PFSK-1 (cell line): Measurements from ENCODE around the gene HSPA12B.

ENCODE experiments used
- FOXP2 ChIP-seq: optimal IDR thresholded peaks from 2 replicates; pipeline ENCODE3; 2011; ENCODE audit warnings: borderline replicate concordance, control low read depth, inconsistent platforms; ENCODE audit not compliant: insufficient read depth; ENCODE audit errors: extremely low read length, extremely low read depth
- POLR2AphosphoS5 ChIP-seq: IDR thresholded peaks from 2 replicates; pipeline ENCODE4 v1.6.1; 2012; ENCODE audit warnings: low read depth, mild to moderate bottlenecking, control low read depth, low read length, moderate library complexity
- REST ChIP-seq, 2 experiments: IDR thresholded peaks; 2 replicates each; pipeline versions ENCODE4 v1.6.1 to v1.8.0; 2011 to 2012; ENCODE audit warnings: low read depth in 2 of 2, low read length in 2 of 2, control low read depth in 1 of 2, inconsistent platforms in 1 of 2, mild to moderate bottlenecking in 1 of 2, moderate library complexity in 1 of 2; ENCODE audit not compliant: insufficient read depth in 1 of 2
- SIN3A ChIP-seq: IDR thresholded peaks from 2 replicates; pipeline ENCODE4 v1.6.1; 2012; ENCODE audit warnings: mild to moderate bottlenecking, low read length, moderate library complexity, borderline replicate concordance; ENCODE audit not compliant: insufficient read depth
- TAF1 ChIP-seq: IDR thresholded peaks from 2 replicates; pipeline ENCODE4 v1.6.1; 2012; ENCODE audit warnings: low read length, control low read depth, borderline replicate concordance; ENCODE audit not compliant: insufficient read depth

- no peak for TF ChIP-seq POLR2AphosphoS5
- no peak for TF ChIP-seq TAF1
- no peak for TF ChIP-seq REST (IDR thresholded peaks at IDR 0.05; ENCODE audit: insufficient read depth in 1 of 2, low read depth in 2 of 2, low read length in 2 of 2)
- TF ChIP-seq SIN3A, result no peak
- no peak for TF ChIP-seq FOXP2
These were observed 50.1 kb downstream of the HSPA12B start for GRCh38 chr20:3782597-3782996.
